Measurements from ENCODE around the gene ACTL9.

Gene ACTL9

DNA sequence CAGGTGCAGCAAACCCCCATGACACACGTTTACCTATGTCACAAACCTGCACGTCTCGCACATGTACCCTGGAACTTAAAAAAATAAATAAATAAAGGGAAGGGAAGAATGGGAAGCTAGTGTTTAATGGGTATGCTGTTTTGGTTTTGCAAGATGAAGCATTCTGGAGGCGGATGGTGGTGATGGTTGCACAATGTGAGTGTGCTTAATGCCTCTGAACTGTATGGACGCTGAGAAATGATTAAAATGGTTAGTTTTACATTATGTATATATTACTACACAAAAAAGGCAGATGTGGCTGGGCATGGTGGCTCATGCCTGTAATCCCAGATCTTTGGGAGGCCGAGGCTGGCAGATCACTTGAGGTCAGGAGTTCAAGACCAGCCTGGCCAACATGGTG is 50.4 kb downstream of the ACTL9 start:
- H3K4me3 ChIP-seq (ENCODE audit: low read depth, low read length): no peak overlapping the region
- DNase-seq (ENCODE audit: low read depth): no peak
- TF ChIP-seq, protein P1, sequence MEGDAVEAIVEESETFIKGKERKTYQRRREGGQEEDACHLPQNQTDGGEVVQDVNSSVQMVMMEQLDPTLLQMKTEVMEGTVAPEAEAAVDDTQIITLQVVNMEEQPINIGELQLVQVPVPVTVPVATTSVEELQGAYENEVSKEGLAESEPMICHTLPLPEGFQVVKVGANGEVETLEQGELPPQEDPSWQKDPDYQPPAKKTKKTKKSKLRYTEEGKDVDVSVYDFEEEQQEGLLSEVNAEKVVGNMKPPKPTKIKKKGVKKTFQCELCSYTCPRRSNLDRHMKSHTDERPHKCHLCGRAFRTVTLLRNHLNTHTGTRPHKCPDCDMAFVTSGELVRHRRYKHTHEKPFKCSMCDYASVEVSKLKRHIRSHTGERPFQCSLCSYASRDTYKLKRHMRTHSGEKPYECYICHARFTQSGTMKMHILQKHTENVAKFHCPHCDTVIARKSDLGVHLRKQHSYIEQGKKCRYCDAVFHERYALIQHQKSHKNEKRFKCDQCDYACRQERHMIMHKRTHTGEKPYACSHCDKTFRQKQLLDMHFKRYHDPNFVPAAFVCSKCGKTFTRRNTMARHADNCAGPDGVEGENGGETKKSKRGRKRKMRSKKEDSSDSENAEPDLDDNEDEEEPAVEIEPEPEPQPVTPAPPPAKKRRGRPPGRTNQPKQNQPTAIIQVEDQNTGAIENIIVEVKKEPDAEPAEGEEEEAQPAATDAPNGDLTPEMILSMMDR (IDR thresholded peaks at IDR 0.05; ENCODE audit: control insufficient read depth, extremely low read depth, insufficient read depth): no peak
